NK-92 (cell line): ENCODE data around the gene ERCC6.

Experiments used
- DNase-seq: peaks from one replicate; lab custom pipeline; 2025; ENCODE audit not compliant: unreplicated experiment; lab: John Stamatoyannopoulos, UW

Gene ERCC6

GRCh38 chr10:49549640-49550346 lies 10.9 kb upstream of the ERCC6 start:
- no peak for DNase-seq

GRCh38 chr10:49543604-49544003 lies 4.7 kb upstream of the ERCC6 start:
- DNase-seq, result no peak

DNA sequence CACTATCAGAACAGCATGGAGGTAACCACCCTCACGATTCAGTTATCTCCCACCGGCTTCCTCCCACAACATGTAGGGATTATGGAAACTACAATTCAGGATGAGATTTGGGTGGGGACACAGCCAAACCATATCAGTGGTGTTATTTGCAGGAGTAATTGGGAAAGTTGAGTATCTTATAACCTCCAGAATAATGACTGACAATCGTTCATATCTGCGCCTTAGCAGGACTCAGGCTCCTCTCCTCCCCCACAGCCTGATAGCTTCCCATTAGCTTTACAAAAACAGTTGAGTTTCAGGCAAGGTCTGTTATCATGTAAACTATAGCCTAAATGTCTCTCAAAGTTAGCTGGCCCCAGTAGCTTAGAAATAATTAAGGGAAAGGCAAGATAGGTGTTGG lies 3.4 kb upstream of the ERCC6 start:
- DNase-seq, result no peak

DNA sequence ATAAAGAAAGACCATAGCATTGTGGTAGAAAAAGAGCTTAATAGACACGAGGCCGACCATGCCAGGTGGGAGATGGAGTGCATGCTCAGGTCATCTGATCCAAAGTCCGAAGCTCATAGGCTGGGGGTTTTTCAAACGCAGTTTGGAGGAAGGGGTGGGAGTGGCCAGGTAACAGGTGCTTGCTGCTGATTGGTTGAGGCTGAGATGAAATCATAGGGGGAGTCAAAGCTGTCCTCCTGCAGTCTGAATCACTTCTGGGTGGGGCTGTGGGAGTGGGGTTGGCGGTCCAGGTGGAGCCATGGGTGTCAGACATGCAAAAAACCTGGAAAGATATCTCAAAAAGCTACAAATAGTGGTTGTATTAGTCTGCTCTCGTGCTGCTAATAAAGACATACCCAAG lies 2.8 kb upstream of the ERCC6 start:
- no peak for DNase-seq

DNA sequence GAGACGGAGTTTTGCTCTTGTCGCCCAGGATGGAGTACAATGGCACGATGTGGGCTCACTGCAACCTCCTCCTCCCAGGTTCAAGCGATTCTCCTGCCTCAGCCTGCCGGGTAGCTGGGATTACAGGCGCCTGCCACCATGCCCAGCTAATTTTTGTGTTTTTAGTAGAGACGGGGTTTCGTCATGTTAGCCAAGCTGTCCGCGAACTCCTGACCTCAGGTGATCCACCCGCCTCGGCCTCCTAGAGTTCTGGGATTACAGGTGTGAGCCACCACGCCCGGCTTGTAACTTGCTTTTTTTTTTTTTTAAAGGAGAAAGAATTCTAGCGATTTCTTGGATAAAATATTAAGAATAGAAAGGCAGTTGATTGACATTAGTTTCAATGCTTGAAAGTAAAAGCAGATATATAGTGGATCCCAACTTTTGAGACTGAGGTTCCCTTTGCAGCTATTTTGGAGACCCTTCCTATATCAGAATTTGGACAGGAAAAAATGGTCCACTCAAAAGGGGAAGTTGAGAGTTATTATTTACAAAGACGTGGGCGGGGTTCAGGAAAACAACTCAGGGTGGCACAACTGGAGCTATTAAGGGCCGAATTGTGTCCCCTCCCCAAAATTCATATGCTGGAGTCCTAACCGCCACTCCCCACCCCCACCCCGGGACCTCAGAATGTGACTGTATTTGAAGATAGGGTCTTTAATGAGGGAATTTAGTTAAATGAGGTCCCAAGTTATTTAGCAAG lies 1.3 kb upstream of the ERCC6 start:
- no peak for DNase-seq

- no peak for DNase-seq
Observed at GRCh38 chr10:49539320-49539885, 482 bp upstream of the ERCC6 start.

DNA sequence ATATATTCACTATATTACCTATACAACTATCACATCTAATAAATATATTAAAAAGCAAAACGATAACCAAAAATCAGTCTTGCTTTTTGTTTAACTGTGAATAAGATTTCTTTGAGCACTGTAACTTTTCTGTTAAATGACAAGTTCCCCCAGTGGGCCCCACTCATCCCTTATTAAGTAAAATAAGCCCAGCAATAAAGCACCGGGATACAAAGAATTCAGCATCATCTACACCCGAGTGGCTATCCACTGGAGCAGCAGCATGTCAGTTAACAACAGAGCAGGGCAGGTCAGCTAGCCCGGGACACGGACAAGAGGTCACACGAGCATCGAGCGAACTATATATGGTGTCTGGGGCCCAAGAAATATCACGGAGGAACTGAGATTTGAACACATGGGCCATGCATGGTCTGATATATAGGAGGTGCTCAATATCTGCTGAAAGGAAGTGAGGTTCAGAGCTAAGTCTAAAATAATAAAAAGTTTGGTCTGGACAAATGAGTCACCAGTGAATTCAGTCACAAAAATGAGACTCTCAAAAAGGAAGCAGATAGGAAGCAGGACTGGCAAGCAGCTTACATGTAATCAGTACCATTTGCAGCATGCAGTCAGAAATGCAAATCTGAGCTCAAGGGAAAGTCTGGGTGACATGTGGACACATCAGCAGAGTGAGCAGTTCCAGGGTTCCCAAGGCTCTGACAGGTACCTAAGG lies 4.1 kb downstream of the ERCC6 start:
- no peak for DNase-seq

DNA sequence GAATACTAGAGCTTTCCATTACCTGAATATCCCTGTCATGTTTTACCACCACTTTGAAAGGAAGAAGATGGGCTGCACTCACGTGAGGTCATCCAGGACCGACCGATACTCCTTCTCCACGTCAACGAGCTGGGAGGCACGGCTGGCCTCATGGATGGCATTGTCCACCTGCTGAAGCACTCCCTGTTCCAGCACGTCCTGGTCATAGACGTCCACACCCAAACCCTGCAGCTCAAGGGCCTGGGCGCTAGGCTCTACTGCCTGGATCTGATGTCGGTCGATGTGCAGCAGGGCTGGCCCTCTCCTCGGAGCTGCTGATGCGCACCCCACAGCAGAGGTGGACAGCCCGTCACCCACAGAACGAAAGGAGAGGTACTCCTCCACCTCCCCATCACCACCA lies 6.5 kb downstream of the ERCC6 start:
- DNase-seq, result no peak

- DNase-seq, result no peak
Observed at GRCh38 chr10:49528977-49529506, 9.9 kb downstream of the ERCC6 start.

DNA sequence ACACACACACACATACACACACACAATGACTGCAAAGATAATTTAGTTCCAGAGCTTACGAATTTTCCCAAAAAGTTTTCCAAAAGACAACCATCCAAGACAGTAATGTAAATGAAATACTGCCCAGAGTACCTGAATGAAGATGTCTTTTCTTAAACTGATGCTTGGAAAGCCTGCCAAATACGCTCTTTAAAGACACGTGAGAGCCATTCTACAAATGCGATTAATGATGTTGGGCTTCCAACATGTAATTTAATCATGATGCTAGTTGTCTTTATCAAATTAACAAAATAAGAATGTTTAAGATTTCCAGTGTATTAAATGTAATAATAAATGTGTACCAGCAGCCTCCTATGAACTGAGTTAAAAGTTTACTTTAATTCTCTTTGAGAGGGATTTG lies 11.1 kb downstream of the ERCC6 start:
- no peak for DNase-seq

GRCh38 chr10:49527061-49527460 lies 11.9 kb downstream of the ERCC6 start:
- DNase-seq, result no peak

- no peak for DNase-seq
Observed at GRCh38 chr10:49526619-49527018, 12.3 kb downstream of the ERCC6 start.

GRCh38 chr10:49524496-49524895 lies 14.4 kb downstream of the ERCC6 start:
- no peak for DNase-seq

DNA sequence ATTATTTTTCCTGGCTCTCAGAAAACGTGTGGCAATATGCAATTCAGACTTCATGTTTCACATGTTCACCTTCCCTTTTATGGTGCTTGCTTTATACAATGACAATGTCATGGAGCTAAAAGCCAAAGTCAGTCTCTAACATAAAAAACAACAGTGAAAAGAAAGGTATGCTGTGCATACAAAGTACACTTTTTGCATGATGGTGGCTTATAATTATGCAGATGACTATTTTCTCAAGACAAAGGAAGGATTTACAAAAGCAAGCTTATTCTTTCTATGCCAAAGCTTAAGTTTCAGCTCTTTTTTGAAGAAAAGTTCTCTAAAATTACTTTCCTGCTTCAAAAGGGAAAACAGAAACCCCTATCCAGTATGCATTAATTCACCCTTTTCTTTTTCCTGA lies 15.6 kb downstream of the ERCC6 start:
- no peak for DNase-seq

DNA sequence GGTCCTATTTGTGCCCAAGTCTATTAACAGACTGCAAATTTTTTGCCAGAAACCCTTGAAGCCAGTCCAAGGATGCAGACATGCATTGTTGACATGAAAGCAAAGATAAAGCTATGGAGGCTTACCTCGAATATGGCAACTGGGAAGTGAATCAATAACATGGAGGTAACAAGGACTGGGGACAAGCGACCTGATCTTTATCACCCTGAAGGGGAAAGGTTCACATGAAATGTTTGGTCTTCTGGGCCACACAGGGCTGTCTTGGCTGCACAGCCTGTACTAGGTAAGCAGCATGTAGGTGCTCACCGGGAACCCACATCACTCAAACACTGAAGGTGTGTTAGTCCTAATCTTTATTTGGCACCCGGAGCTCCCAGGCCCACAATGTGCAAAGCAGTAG lies 17.9 kb downstream of the ERCC6 start:
- no peak for DNase-seq

DNA sequence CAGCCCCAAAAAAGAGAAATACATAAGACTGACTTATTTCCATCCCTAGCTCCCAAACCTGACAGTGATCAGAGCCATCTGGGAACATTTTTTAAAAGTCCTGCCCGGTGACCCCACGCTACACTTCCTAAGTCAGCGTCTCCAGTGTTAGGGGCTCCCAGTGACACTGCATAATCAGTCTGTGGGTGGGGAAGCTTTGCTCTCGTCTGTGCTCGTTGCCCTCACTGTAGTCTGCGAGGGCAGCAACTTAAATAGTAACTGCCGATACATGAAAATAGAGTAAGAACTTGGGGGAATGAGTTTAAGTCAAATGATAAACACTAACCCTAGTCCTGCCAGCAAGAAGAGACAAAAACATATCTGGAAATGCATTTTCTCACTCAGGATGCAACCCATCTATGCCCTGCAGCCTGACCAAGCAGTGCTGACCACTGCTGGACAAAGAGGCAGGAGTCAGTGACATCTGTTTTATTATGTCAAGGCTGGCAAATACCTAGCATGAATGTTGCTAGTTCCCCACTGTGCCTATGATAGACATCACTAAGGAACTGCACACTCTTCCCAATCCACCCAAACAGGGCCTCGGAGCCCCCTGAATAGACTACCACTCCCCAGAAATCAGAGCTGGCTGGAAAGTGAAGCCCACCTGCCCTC lies 18.7 kb downstream of the ERCC6 start:
- DNase-seq, result no peak

GRCh38 chr10:49519717-49520116 lies 19.2 kb downstream of the ERCC6 start:
- no peak for DNase-seq

DNA sequence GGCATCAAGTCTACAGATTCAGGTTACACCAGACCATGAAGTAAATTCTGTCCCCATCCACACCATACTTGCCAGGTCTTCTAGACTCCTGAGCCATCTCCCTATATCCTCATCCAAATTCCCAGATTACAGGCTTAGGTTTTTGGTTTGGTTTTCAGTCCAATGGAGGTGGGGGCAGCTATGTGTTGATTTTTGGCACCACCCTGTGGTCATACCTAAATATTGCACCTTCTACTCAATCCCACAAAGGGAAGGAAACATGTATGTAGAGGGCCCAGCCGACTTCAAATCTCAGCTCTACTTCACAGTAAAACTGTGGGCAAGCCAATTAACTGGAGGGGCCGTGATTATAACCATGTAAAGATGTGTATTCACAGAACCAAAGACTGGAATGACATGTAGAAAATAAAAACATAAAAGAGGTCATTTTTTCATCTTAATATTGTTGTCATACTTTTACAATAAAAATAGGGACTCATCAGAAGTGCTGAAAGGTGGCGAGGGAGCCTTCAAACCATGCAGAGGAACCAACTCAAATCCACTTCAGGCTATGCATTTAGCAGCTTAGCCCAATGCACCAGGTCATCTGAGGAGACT lies 19.8 kb downstream of the ERCC6 start:
- DNase-seq, result no peak

- DNase-seq, result no peak
Observed at GRCh38 chr10:49518566-49518965, 20.4 kb downstream of the ERCC6 start.

GRCh38 chr10:49516216-49516970 lies 22.5 kb downstream of the ERCC6 start:
- DNase-seq, result no peak
